Measurements from ENCODE around the gene NOL9. TPM values are rescaled to one million over a fixed set of nuclear protein-coding genes. Genes with fewer than 3 reads are reported as not detected.

Gene NOL9
- total and polyA plus RNA-seq, 10 of the 15 experiments (the other 5 are each of a cell fraction or from before 2014, with no cell fraction given) = 3.9 to 35.9 (median 23.0) TPM

GRCh38 chr1:6546326-6546725 lies 8.0 kb downstream of the NOL9 start (continued):
- TF ChIP-seq, protein P1, sequence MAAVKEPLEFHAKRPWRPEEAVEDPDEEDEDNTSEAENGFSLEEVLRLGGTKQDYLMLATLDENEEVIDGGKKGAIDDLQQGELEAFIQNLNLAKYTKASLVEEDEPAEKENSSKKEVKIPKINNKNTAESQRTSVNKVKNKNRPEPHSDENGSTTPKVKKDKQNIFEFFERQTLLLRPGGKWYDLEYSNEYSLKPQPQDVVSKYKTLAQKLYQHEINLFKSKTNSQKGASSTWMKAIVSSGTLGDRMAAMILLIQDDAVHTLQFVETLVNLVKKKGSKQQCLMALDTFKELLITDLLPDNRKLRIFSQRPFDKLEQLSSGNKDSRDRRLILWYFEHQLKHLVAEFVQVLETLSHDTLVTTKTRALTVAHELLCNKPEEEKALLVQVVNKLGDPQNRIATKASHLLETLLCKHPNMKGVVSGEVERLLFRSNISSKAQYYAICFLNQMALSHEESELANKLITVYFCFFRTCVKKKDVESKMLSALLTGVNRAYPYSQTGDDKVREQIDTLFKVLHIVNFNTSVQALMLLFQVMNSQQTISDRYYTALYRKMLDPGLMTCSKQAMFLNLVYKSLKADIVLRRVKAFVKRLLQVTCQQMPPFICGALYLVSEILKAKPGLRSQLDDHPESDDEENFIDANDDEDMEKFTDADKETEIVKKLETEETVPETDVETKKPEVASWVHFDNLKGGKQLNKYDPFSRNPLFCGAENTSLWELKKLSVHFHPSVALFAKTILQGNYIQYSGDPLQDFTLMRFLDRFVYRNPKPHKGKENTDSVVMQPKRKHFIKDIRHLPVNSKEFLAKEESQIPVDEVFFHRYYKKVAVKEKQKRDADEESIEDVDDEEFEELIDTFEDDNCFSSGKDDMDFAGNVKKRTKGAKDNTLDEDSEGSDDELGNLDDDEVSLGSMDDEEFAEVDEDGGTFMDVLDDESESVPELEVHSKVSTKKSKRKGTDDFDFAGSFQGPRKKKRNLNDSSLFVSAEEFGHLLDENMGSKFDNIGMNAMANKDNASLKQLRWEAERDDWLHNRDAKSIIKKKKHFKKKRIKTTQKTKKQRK (IDR thresholded peaks at IDR 0.05; ENCODE audit: low read depth, low read length) = no peak

DNA sequence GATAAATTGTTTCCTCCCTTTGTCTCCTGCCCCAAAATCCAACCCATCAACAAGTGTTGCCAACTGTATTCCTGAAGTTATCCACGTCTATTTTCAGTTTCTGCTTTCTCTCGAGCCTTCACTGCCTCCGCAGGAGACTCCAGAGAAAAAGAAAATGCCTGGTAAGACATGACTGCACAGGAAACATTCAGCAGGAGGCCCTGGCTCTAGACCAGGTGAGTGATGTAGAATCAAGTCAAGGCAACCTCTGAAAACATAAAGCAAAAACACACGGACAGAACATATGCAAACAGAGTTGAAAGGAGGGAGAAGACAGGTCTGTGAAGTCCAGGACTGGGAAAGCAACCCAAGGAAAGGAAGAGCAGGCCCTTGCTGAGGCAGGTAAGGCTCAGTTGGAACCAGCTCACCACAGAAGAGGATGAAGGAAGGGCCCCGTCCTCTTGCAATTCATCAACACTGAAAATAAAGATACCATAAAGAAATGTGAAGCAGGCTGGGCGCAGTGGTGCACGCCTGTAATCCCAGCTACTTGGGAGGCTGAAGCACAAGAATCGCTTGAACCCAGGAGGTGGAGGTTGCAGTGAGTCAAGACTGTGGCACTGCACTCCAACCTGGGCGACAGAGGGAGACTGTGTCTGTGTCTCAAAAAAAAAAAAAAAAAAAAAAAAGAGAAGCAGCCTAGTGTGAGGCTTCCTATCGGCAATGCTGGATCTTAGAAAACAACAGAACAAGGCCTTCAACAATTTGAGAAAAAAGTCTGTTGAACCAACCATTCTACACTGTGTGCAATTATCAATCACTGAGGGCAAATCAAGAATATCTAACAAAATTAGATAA lies 8.8 kb downstream of the NOL9 start:
- H3K36me3 ChIP-seq (ENCODE audit: control insufficient read depth in 2 of 2, insufficient read depth in 2 of 2, low read length in 1 of 2) = peaks cover 9 to 13% of the 10 kb centered on the region in 2 experiments
- no peaks in the 10 kb centered on the region for H3K27me3 ChIP-seq (replicated peaks in 1 of 2; ENCODE audit: control insufficient read depth in 2 of 2, insufficient read depth in 2 of 2, low read length in 1 of 2)
- in situ Hi-C loops (cut with MboI) = no loop called here
- no peak overlapping the region for H3K9ac ChIP-seq (ENCODE audit: control insufficient read depth, insufficient read depth, low read length)
- 36% methylated on average over 10 of the region's 10 CpGs for WGBS (ENCODE audit: insufficient coverage, insufficient replicate concordance, low lambda C conversion rate, missing lambda C conversion rate)
- H3K79me2 ChIP-seq (ENCODE audit: control insufficient read depth, insufficient read depth, low read length) = no peaks in the 10 kb centered on the region
- no peak for FAIRE-seq
- H3K4me3 ChIP-seq = no peak overlapping the region
- H3K4me2 ChIP-seq (ENCODE audit: control insufficient read depth, insufficient read depth) = no peak overlapping the region
- no peak overlapping the region for H2AFZ ChIP-seq (ENCODE audit: control insufficient read depth, low read depth, low read length)
- no TSS peak for BruUV-seq (replicated peaks)
- DNase-seq (ENCODE audit: low read depth, low spot score) = no peak
- ChIA-PET SMC1A (ENCODE audit: uncharacterized antibody, unreplicated experiment) (interaction anchor here (0.6 kb wide), 1 partner anchor 802 kb away, joined by 3 read pairs; no protein-coding TSS in a partner anchor), POLR2A (no interaction called here), CTCF (no interaction called here), RAD21 (ENCODE audit: unreplicated experiment) (no interaction called here)
- intact Hi-C loops (cut with micrococcal nuclease; ENCODE audit: unreplicated experiment) = no loop called here
- no peak overlapping the region for H3K27ac ChIP-seq (ENCODE audit: control insufficient read depth, insufficient read depth)
- no peaks in the 10 kb centered on the region for H3K4me1 ChIP-seq (ENCODE audit: control insufficient read depth, insufficient read depth, low read length)
- ATAC-seq = no peak
- no peak for TF ChIP-seq FOXK2 (IDR thresholded peaks at IDR 0.05)
- TF ChIP-seq BCL11A (IDR thresholded peaks at IDR 0.05; ENCODE audit: low read depth, low read length) = no peak
- no peak for TF ChIP-seq TCF7 (IDR thresholded peaks at IDR 0.05; ENCODE audit: borderline replicate concordance)
- no peak for TF ChIP-seq SMC3 (IDR thresholded peaks at IDR 0.05; ENCODE audit: borderline replicate concordance, low read length)
- no peak for TF ChIP-seq BCL3 (IDR thresholded peaks at IDR 0.05; ENCODE audit: borderline replicate concordance, insufficient read depth, low read depth, low read length, poor library complexity, severe bottlenecking)
- no peak for TF ChIP-seq CREB1 (IDR thresholded peaks at IDR 0.05; ENCODE audit: low read depth)
- TF ChIP-seq MTA3 (IDR thresholded peaks at IDR 0.05; ENCODE audit: borderline replicate concordance, low read length) = no peak
- TF ChIP-seq MEF2A (IDR thresholded peaks at IDR 0.05; ENCODE audit: insufficient read depth, low read depth, low read length) = no peak
- peaks cover 3% of the 10 kb centered on the region; the same call in 1 of the 2 replicates for H4K20me1 ChIP-seq (ENCODE audit: control insufficient read depth, insufficient read depth)
- no peaks in the 10 kb centered on the region for H3K9me3 ChIP-seq (replicated peaks; ENCODE audit: control insufficient read depth, insufficient read depth, low read length)
